ENCODE results near the gene DNAJC1. TPM values are rescaled to one million over a fixed set of nuclear protein-coding genes. Genes with fewer than 3 reads are reported as not detected.

Gene DNAJC1
- total RNA-seq, 1 experiment from 2014 or later = 13.2 TPM

GRCh38 chr10:21899736-21900135 is 103.8 kb downstream of the DNAJC1 start:
- CTCF ChIA-PET = no interaction called here
- TF ChIP-seq NFATC4 (CRISPR knock-in tag; IDR thresholded peaks at IDR 0.05) (no peak), NR1H2 (CRISPR knock-in tag; IDR thresholded peaks at IDR 0.05) (no peak), ATF2 (CRISPR knock-in tag; IDR thresholded peaks at IDR 0.05; ENCODE audit: borderline replicate concordance, low read depth) (no peak), USF1 (CRISPR knock-in tag; IDR thresholded peaks at IDR 0.05) (no peak), NR2C2 (CRISPR knock-in tag; IDR thresholded peaks at IDR 0.05) (no peak), CTCF (IDR thresholded peaks at IDR 0.05) (no peak), SOX15 (CRISPR knock-in tag; IDR thresholded peaks at IDR 0.05) (no peak), JUN (CRISPR knock-in tag; IDR thresholded peaks at IDR 0.05) (no peak), MAX (CRISPR knock-in tag; IDR thresholded peaks at IDR 0.05) (no peak), GRHL2 (CRISPR knock-in tag; IDR thresholded peaks at IDR 0.05; ENCODE audit: insufficient replicate concordance, severe bottlenecking) (no peak)
- TF ChIP-seq, protein P1, sequence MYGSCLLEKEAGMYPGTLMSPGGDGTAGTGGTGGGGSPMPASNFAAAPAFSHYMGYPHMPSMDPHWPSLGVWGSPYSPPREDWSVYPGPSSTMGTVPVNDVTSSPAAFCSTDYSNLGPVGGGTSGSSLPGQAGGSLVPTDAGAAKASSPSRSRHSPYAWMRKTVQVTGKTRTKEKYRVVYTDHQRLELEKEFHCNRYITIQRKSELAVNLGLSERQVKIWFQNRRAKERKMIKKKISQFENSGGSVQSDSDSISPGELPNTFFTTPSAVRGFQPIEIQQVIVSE (CRISPR knock-in tag; IDR thresholded peaks at IDR 0.05; ENCODE audit: borderline replicate concordance) = no peak
- TF ChIP-seq, protein P2, sequence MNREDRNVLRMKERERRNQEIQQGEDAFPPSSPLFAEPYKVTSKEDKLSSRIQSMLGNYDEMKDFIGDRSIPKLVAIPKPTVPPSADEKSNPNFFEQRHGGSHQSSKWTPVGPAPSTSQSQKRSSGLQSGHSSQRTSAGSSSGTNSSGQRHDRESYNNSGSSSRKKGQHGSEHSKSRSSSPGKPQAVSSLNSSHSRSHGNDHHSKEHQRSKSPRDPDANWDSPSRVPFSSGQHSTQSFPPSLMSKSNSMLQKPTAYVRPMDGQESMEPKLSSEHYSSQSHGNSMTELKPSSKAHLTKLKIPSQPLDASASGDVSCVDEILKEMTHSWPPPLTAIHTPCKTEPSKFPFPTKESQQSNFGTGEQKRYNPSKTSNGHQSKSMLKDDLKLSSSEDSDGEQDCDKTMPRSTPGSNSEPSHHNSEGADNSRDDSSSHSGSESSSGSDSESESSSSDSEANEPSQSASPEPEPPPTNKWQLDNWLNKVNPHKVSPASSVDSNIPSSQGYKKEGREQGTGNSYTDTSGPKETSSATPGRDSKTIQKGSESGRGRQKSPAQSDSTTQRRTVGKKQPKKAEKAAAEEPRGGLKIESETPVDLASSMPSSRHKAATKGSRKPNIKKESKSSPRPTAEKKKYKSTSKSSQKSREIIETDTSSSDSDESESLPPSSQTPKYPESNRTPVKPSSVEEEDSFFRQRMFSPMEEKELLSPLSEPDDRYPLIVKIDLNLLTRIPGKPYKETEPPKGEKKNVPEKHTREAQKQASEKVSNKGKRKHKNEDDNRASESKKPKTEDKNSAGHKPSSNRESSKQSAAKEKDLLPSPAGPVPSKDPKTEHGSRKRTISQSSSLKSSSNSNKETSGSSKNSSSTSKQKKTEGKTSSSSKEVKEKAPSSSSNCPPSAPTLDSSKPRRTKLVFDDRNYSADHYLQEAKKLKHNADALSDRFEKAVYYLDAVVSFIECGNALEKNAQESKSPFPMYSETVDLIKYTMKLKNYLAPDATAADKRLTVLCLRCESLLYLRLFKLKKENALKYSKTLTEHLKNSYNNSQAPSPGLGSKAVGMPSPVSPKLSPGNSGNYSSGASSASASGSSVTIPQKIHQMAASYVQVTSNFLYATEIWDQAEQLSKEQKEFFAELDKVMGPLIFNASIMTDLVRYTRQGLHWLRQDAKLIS (CRISPR knock-in tag; IDR thresholded peaks at IDR 0.05; ENCODE audit: borderline replicate concordance) = no peak
- TF ChIP-seq, protein P3, sequence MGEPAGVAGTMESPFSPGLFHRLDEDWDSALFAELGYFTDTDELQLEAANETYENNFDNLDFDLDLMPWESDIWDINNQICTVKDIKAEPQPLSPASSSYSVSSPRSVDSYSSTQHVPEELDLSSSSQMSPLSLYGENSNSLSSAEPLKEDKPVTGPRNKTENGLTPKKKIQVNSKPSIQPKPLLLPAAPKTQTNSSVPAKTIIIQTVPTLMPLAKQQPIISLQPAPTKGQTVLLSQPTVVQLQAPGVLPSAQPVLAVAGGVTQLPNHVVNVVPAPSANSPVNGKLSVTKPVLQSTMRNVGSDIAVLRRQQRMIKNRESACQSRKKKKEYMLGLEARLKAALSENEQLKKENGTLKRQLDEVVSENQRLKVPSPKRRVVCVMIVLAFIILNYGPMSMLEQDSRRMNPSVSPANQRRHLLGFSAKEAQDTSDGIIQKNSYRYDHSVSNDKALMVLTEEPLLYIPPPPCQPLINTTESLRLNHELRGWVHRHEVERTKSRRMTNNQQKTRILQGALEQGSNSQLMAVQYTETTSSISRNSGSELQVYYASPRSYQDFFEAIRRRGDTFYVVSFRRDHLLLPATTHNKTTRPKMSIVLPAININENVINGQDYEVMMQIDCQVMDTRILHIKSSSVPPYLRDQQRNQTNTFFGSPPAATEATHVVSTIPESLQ (CRISPR knock-in tag; IDR thresholded peaks at IDR 0.05) = no peak
- H3K4me3 Mint-ChIP-seq = no peak overlapping the region

DNA sequence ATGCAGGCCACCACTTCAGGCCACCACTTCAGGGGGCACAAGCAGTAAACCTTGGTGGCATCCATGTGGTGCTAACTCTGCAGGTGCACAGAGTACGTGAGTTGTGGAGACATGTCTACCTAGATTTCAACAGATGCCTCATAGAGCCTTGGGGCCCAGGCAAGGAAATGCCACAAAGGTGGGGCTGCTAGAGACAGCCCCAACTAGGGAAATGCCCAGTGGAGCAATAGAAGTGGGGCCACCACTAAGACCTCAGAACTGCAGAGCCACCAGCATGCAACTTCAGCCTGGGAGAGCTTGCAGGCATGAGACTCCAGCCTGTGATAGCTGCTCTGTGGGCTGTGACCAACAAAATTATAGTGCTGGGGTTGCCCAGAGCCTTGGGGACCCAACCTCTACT is 107.6 kb downstream of the DNAJC1 start:
- H3K27me3 Mint-ChIP-seq (ENCODE audit: low read depth) = no peaks in the 10 kb centered on the region
- POLR2A ChIA-PET = no interaction called here
- H3K4me3 Mint-ChIP-seq = no peak overlapping the region
- DNase-seq (ENCODE audit: low spot score) (no peak), ATAC-seq (no peak)
- H3K9me3 Mint-ChIP-seq = peaks cover 24% of the 10 kb centered on the region
- no peak overlapping the region for H3K27ac Mint-ChIP-seq
- no peaks in the 10 kb centered on the region for H3K4me1 Mint-ChIP-seq
- peaks cover 12% of the 10 kb centered on the region for H3K36me3 Mint-ChIP-seq
- CTCF ChIA-PET = no interaction called here
- no peak for TF ChIP-seq OVOL2 (CRISPR knock-in tag; IDR thresholded peaks at IDR 0.05; ENCODE audit: borderline replicate concordance)
- TF ChIP-seq ZNF138 (CRISPR knock-in tag; conservative IDR thresholded peaks at IDR 0.05) = no peak
- TF ChIP-seq PRRX2 (CRISPR knock-in tag; IDR thresholded peaks at IDR 0.05) = no peak
- no peak for TF ChIP-seq E2F5 (CRISPR knock-in tag; IDR thresholded peaks at IDR 0.05)
- no peak for TF ChIP-seq GABPB1 (CRISPR knock-in tag; IDR thresholded peaks at IDR 0.05)
- no peak for TF ChIP-seq ARID4B (CRISPR knock-in tag; IDR thresholded peaks at IDR 0.05; ENCODE audit: borderline replicate concordance)

More at GRCh38 chr10:21899736-21900135, 103.8 kb downstream of the DNAJC1 start:
- ATAC-seq (no peak), DNase-seq (ENCODE audit: low spot score) (no peak)
- Mint-ChIP-seq H3K4me1 (no peaks in the 10 kb centered on the region), H3K27me3 (ENCODE audit: low read depth) (no peaks in the 10 kb centered on the region), H3K9me3 (no peaks in the 10 kb centered on the region), H3K36me3 (no peaks in the 10 kb centered on the region), H3K27ac (no peak overlapping the region)
- POLR2A ChIA-PET = no interaction called here

Data from WTC11 (cell line).